Effector CD8-positive, alpha-beta T cell (primary cell): ENCODE results near the gene PPP1R15B.

Experiments used
- DNase-seq: peaks from one replicate; lab custom pipeline; 2025; lab: John Stamatoyannopoulos, UW
- total RNA-seq, 4 experiments: gene quantifications; one replicate each; lab custom pipeline; 2026; lab: John Stamatoyannopoulos, UW

The PPP1R15B gene
- 310 to 380 (median 361) reads per million in 4 experiments for total RNA-seq

DNA sequence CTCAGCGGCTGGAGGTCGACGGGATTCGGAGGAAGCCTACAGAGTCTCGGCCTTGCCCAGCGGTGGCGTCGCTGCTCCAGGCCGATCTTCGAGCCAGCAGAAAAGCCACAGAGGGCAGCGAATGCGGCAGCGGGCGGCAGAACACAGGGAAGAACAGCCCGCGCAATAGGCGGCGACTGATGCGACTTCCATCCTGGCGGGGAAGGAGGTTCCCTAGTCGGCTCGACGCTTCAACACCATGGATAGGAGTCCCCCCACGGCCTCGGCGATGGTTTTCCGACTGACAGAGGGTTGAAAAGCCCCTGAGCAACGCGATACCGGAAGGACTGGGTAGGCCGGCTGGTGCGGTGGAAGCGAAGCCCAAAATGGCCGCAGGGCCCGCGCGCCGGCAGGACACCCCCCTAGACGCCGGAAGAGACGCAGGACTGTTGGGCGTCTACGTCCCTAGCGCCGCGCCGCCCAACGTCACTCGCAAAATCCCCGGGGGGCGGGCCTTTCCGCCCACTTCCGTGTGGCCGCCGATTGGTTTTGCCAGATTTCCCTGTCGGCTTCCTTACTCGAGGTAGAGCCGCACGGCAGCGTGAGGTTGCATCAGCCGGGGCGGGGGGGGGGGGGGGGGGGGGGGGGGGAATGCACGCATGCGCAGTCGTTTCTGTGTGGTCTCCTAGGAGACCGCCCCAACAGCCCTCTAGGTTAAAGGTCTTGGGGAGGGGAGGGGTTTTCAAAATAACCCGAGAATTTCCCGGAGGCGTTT lies at the start of gene PPP1R15B:
TSS of gene PPP1R15B (minus strand) at position 367 of the 754 bp plus-strand sequence. CDS start 406 bp downstream, outside the sequence.
- DNase-seq: peak; percentile 97

DNA sequence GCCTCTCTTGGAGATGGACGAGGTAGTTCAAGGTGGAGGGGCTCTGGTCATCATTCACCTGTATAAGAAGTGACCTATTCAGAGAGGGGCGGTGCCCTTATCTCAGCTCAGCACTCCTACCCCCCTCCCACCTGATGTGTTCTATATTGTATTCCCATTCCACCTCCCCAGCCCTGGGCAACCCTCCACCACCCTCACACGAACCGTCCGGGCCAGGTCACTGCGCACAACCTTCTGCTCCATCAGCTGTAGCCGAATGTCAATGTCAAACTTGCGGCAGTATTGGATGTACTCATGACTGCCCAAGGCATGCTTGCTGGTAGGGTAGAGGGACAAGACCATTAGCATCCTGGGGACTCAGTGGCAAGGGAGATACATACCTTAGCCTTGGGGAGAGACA lies 48.7 kb upstream of the PPP1R15B start:
- DNase-seq: no peak

DNA sequence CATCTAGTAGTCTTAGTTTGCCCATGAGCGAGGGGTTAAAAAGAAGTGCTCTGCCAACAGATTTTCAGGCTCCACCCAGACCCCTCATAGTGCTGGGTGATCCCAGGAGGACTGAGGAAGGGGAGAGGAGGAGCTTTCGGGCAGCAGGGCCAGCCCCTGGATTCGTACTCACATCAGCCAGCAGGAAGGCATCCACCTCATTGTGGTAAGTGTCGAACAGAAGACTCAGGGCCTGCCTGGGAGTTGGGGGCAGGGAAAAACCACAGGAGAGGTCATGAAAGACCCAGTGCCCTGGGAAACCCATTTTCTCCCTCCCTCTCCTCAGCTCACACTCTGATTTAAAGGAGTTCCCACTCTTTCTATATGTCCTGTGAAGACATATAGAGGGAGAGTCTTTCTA lies 48.1 kb upstream of the PPP1R15B start:
- no peak for DNase-seq

DNA sequence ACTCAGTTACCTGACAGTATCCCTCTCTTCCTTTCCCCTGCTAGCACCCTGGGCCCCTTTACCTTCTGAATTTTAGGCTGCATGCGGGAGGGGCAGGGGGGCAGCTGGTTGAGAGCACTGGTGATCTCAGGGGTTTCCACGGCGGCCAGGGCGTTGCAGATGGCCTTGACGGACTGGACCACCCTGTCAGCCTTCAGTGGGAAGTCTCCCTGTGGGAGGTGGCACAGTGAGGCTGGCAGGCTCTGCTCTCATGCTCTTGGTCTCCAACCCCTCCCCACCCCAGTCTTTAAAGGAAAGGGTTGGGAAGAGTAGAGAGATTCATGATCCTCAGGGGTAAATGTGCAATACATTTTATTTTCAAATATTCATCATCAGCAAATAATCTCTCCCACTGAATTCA lies 46.0 kb upstream of the PPP1R15B start:
- no peak for DNase-seq

DNA sequence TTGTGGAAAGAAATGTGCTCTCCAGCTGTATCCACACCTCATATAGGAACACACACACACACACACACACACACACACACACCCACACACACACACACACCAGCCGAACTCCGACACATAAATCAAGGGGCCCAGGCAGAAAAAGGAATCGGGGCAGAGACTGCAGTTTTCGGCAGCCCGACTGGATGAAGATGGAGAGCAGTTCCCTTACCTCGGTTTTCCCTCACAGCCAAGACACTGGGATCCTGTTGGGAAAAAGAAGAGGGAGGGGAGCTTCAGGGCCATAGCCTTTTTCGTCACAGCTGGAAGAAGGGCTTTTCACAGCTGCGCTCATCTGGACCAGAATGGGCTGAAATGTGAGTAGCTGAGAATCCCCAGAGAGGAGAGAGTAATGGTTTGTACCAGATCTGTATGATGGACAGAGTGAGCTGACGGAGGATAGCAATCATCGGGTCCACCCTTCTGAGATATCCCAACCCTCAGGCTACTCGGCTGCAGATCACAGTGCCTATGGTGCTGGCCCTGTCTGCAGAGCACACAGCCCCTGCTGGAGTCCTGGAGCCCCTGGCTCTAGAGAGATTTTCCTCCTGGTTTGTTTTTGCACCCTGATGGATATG lies 45.3 kb upstream of the PPP1R15B start:
- DNase-seq: no peak

DNA sequence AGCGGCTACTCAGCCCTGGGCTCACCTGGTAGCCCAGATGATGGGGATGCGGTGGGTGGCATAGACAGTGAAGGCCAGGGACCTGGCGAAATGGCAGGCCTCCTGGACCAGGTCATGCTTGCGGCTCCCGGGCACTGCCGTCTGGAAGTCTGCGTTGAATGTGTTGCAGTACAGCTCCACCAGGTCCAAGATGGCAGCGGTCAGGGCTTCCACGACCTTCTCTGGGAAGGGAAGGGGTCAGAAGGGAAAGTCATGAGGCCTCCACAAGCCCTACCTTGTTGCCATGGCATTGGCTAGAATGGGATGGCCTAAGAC lies 44.2 kb upstream of the PPP1R15B start:
- no peak for DNase-seq

DNA sequence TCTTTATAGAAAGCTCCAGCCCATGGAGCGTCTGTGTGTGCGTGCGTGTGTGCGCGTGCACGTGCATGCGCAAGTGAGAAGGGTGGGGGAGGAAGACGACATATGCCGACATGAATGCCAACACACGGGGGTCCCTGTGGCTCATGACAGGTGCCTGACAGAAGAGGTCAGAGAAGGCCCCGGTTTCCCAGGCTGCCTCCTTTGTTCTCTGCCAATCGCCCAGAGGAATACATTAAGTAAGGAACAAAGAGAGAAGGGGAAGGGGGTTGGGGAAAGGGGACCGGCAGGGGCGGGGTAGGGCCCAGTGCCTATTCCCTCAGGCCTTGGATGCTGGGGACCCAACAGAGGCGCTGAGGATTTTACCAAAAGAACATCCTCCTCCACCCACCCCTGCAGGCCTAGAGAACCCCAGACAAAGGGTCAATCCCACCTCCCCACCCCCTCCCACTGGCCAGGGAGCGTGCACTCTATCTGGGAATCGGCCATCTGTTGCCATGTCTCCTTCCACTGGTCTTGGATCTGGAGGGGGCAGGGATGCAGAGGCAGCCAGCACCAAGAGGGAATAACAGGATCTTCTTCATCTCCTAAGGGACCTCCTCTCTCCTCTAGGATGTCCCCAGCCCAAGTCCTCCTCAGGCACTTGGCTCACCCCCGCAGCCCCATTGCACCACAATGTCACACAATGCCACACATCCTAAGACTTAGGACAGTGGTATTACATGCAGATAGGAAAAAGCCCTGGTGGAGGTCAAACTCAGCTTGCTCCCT lies 43.6 kb upstream of the PPP1R15B start:
- DNase-seq: no peak

DNA sequence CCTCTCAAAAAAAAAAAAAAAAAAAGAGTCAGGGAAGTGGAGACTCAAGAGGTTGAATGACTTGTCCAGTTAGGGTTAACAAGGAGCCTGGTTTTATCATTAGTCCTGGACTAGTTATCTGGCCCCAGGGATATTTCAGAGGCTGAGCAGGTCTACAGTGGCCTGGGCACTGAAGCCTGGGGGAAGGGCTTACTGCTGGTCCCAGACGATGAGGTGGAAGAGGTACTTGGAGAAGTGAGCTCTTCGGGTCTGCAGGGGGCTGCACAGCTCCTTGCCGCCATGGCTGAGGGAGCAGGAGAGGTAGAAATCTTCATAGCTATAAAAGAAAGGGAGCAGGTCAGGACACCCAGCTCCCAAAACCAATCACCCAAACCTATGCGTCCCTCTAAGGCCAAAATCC lies 42.9 kb upstream of the PPP1R15B start:
- DNase-seq: no peak

DNA sequence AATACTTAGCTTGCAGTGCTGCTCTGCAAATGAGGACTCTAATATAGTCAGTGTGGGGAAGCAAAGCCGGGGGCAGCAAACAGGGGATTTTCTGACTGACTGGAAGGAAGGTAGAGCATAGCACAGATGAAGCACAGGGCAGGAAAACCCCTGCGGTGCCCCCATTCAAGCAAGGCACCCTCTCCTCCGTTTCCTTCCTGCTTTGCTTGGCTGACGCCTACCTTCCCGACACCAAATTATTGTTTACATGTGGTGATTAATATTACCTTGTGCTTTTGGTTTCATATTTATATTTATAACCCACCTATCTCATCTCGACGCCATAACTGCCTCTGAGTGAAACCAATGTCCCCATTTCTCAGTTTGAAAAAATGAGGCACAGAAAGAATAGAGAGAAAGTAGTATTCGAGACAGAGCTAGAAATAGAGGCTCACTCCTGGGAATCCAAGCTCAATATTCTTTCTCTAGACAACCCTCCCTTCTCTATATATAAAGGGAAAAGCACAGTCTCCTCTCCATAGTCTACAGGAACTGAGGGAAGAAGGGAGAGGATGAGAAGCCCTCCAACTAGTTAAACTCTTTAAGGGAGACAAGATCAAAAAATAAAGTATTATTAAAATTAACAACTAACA lies 41.6 kb upstream of the PPP1R15B start:
- peak; percentile 57 for DNase-seq

DNA sequence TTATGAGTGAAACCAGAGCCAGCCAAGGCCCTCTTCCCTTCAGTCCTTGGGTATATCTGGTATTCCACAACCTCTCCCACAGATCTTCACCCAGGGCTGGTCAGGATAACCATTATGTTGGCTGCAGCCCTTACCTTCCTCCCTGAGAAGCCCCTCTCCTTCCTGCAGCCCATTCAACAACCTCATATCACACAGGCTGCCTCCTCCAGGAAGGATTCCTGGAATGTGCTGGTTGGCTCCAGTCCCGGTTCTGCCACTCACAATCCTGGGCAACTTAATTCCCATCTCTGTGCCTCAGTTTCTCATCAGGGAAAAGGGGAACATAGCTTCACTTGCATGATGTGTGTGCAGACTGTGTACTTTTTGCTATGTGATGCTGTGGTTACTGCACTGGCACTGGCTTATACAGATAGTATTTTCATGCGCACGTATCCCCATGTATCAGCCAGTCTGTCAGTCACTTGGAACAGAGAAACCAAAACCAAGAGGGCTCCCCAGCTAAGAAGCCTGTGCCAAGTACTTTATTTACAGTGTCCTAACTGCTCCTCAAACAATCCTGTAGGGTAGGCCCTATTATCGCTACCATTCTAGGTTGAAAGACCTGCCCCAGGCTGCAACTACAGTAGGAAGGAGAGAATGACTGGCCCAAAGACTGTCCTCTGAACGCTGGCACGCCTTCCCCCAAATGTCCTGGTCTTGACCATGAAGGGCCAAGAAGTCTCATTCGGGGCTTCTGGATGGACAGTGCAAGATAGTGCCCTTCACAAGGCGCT lies 39.9 kb upstream of the PPP1R15B start:
- no peak for DNase-seq

DNA sequence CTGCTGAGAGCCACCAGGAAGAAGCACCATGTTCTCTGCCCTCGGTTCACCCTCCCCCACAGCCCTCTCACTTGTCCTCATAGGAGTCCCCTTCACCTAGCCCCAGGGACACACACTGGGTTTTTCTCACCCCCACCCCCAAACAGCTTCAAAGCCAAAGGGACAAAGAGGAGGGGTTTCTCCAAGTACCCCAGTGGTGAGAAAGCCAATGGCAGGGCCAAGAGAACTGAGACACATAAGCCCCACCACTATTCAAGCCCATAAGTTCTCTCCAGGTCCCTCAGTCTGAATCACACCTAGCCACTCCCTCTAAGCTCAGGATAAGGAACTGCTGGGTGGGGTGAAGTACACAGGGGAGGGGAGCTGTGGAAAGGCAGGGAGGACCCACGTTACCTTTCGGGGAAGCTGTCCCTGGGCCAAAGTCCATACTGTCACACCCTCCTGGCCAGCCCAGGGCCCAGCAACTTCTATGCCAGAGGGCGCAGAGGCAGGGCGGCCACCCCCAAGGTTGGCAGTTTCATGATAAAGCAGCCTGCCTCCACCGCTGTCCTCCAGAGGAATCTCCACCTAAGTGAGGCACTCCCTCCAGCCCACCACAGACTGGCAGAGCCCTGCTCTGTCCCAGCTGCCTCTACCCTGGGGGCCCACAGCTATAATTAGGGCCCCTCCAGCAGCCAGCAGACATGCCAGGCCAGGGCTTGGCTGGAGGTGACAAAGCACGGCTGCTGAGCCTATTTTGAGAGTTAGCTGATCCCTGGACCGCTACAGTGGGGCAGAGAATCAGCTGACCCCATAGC lies 39.0 kb upstream of the PPP1R15B start:
- no peak for DNase-seq

DNA sequence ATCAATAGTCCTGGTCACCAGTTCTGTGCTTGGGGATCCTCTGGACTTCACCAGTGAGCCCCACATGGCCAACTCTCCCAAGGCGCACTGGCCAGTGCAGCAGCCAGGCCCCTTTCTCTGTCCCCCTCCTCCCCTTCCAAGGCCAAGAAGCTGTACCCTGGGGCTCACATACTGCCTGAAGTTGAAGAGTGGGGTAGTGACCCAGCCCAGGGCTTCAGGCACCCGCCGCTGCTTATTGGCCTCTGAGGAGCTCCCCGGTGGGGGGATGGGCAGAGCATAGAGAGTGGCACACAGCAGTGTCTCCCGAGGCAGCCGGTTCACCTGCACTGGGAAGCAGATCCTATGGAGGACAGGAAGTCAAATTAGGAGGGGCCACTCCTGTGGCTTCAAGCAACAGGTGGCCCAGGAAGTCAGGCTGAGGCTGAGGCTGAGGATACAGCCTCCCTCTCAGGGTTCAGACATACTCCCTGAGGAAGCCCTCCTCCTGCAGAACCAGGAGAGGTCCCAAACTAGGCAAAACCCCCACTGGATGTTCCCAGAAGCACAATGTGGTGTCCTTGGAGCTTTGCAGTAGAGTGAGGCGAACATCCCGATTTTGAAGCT lies 38.2 kb upstream of the PPP1R15B start:
- no peak for DNase-seq

DNA sequence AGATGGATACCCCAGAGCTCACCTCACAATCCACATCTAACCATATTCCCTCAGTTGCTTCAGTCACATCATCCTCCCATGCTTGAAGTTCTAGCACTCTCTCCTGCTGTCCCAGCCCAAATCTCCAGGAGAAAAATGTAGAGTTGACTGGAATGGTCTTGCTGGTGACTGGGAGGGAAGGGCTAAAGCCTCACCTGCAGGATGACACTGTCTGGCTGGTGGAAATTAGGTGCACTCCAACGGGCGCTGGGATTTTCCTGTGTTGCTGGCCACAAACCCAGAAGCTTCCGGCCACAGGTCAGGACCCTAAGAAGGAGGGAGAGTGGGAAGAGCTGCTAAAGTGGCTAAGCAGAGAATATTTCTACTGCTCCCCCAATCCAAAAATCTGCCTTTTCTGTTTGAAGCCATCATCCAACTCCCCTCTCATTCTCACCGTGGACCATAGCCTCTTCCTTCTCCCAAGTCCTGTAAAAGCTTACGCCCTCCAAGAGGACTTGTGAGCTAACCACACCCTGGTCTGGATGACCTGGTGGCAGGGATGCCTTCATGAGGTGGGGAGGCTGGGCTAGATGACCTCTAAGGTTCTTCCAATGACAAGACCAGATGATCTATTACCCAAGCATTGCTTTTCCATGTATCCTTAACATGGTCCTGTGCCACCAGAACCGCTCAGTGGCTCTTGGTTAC lies 37.5 kb upstream of the PPP1R15B start:
- no peak for DNase-seq

DNA sequence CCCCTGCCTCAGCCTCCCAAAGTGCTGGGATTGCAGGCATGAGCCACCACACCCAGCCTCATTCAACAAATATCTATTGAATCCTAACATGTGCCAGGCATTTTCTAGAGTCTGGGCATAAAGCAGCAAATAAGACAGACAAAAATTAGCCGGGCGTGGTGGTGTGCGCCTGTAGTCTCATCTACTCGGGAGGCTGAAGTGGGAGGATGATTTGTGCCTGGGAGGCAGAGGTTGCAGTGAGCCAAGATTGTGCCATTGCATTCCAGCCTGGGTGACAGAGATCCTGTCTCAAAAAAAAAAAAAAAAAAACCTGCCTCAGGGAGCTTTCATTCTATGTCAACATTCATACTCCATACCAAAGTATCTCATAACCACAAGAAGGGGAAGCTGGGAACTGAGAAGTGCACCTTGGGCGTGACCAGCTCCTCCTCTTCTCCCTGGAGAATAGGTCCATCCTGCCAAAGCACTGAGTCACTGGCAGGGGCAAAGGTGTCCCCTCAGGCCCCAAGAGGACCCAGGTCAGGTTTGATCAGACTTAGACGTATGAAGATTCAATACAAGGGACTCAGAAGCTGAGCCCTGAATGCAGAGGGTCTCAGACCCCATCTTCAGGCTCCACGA lies 36.8 kb upstream of the PPP1R15B start:
- no peak for DNase-seq

DNA sequence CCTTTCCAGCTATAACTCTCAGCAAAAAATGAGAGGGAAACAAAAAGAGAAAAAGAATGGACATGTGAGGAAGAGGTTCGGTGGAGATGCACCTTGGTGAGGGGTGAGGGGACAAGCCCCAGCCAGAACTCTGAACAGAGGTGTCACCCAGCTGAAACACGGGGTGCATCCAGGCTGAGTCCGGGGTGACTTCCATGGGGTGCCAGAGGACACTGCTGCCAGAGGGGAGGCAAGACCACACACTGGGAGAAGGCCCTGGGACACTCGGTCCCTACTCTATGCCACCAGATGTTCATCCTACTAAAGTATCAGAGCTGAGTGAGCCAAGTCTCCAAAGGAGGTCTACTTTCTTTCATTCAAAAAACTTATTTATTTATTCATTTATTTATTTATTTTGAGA lies 36.1 kb upstream of the PPP1R15B start:
- DNase-seq: no peak

DNA sequence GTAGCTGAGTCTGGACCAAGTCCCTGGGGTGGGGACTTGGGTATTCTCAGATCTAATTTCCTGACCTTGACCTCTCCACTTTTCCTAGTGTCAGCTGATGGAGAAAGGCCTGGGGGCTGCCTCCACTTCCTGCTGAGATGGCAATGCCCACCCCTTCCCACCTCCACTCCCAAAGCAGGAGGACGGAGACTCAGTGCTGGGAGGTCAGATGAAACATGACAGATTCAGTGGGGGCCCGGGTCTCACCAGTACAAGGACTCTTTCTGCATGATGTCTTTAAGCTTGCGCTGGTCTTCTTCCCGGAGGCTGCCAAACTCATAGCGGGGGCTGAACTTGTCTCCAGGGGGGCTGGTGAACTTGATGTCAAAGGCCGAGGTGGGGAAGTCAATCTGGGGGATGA lies 35.6 kb upstream of the PPP1R15B start:
- DNase-seq: no peak

DNA sequence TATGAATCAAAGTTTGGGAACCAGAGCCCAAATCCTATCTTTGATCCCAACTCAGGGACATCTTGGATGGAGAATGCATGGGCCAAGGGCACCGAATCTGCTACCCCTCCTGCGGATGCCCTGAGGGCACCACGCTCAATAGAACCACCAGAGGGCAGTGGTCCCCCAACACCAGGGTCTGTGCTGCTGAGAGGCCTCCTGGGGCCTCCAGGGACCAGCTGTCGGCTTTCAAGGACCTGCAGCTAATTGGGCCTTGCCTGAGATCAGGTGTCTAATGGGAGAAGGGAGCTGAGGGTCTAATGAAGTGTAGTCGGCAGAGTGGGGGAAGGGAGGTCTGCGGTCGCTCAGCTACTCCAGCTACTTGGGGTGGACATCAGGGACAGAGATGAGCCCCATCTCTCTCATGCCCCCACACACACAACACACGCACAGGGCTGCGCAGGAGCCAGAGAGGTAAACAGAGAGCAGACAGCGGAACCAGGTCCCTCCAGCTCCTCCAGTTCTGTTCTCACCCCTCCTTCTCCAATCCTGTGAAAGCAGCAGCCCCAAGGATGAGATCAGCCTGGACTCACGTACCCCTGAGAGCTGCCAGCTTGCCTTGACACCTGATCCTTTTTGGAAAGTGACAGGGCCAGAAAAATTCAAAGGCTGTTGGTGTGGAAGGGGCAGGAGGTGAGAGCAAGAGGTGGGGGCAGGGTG lies 34.9 kb upstream of the PPP1R15B start:
- DNase-seq: peak; percentile 60

DNA sequence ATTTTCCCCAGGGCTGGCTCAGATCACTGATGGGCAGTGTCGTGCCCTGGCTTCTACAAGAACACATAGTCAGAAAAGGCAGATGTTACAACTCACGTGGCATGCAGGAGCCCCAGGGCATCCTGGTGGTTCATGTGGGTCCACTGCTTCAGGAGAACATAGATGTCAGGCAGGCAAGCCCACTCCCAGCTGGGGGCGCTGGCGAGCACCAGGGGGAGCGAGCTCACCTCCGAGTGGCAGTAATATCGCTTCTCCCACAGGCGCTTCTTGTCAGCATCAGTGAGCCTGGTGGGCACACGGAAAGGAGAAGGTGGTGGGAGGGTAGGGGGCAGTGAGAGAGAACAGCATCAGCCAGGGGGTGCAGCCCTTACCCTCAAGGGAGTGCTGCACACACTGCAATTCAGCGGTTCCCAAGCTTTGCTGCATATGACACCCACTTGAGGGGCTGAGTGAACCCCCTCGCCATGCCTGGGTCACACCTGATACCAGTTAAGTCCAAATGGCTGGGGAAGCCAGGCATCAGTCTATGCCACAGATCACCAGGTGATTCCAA lies 34.3 kb upstream of the PPP1R15B start:
- peak; percentile 11 for DNase-seq
